B cell (primary cell): ENCODE results near the gene CYTH4. TPM values are rescaled to one million over a fixed set of nuclear protein-coding genes. Genes with fewer than 3 reads are reported as not detected.

Source experiments
- ATAC-seq: fragments of 200-7000 bp; cut with Tn5 transposase; one replicate; pipeline ENCODE4 v1.10.0; 2021; ENCODE audit warnings: low read depth, mild to moderate bottlenecking, moderate number of reproducible peaks, moderate library complexity
- CTCF ChIA-PET: fragments of 350-600 bp; sonication (Branson Sonifier 250); formaldehyde crosslinking; loops from one replicate; lab custom pipeline; 2021; ENCODE audit warnings: antibody characterized with exemption, inconsistent platforms; lab: Charles Lee
- POLR2A ChIA-PET: fragments of 350-600 bp; sonication (Branson Sonifier 250); formaldehyde crosslinking; loops from one replicate; lab custom pipeline; 2021; ENCODE audit warnings: antibody characterized with exemption; lab: Charles Lee
- DNase-seq: peaks from one replicate; pipeline ENCODE4 v3.0.0; 2013
- H2AFZ ChIP-seq: 2 replicates; pipeline ENCODE4 v1.6.1; 2012; ENCODE audit warnings: mild to moderate bottlenecking, low read depth, low read length; ENCODE audit not compliant: insufficient read depth, poor library complexity, severe bottlenecking
- H3K27ac ChIP-seq, 2 donors: 1 replicate in 1 of 2; 2 replicates in 1 of 2; pipeline ENCODE4 v1.5.1; 2012 to 2013; ENCODE audit warnings: low read length in 2 of 2, mild to moderate bottlenecking in 2 of 2, moderate library complexity in 1 of 2
- H3K27me3 ChIP-seq, 4 experiments: fragments of 200-600 bp in 1 of 4; sonication (generic) in 1 of 4; replicated peaks in 1 of 4; 1 replicate in 2 of 4; 2 replicates in 2 of 4; pipeline versions ENCODE4 v1.6.1 to v1.7.0; 2013 to 2016; ENCODE audit warnings: low read length in 3 of 4, mild to moderate bottlenecking in 2 of 4, mixed read lengths in 1 of 4, moderate library complexity in 1 of 4; ENCODE audit not compliant: insufficient read depth in 4 of 4, control insufficient read depth in 3 of 4; ENCODE audit errors: control extremely low read depth in 1 of 4
- H3K36me3 ChIP-seq, 2 experiments: replicated peaks in 1 of 2; 1 replicate in 1 of 2; 2 replicates in 1 of 2; pipeline versions ENCODE4 v1.6.1 to v1.7.1; 2013; ENCODE audit warnings: low read length in 1 of 2; ENCODE audit not compliant: insufficient read depth in 2 of 2, control insufficient read depth in 1 of 2; ENCODE audit errors: control extremely low read depth in 1 of 2, extremely low read depth in 1 of 2
- H3K4me1 ChIP-seq, 2 donors: fragments of 200-600 bp in 1 of 2; sonication (generic) in 1 of 2; 1 replicate in 1 of 2; 2 replicates in 1 of 2; pipeline versions ENCODE4 v1.5.1 to v1.6.1; 2013 to 2017; ENCODE audit warnings: low read length in 2 of 2; ENCODE audit not compliant: control insufficient read depth in 2 of 2, insufficient read depth in 2 of 2
- H3K4me2 ChIP-seq: replicated peaks from 2 replicates; pipeline ENCODE3; 2012; ENCODE audit warnings: mild to moderate bottlenecking, low read depth, low read length; ENCODE audit not compliant: poor library complexity, severe bottlenecking
- H3K4me3 ChIP-seq, 5 experiments: fragments of 200-600 bp in 1 of 5; sonication (generic) in 1 of 5; 1 replicate in 3 of 5; 2 replicates in 2 of 5; pipeline versions ENCODE4 v1.5.1 to v1.7.0; 2011 to 2016; ENCODE audit warnings: low read length in 4 of 5, mild to moderate bottlenecking in 4 of 5, low read depth in 2 of 5, control low read depth in 1 of 5, moderate library complexity in 1 of 5; ENCODE audit not compliant: insufficient read depth in 1 of 5; ENCODE audit errors: control extremely low read depth in 1 of 5, extremely low read depth in 1 of 5
- H3K79me2 ChIP-seq: fragments of 200-600 bp; sonication (generic); one replicate; pipeline ENCODE4 v1.6.0; 2016; ENCODE audit warnings: low read length; ENCODE audit not compliant: control insufficient read depth, insufficient read depth
- H3K9ac ChIP-seq: fragments of 200-600 bp; sonication (generic); 2 replicates; pipeline ENCODE4 v1.6.1; 2017; ENCODE audit warnings: mild to moderate bottlenecking, low read length, moderate library complexity
- H3K9me3 ChIP-seq, 3 donors: one replicate each; pipeline versions ENCODE4 v1.6.1 to v1.7.1; 2013; ENCODE audit warnings: low read length in 2 of 3; ENCODE audit not compliant: control insufficient read depth in 2 of 3, insufficient read depth in 1 of 3; ENCODE audit errors: control extremely low read depth in 1 of 3
- H4K20me1 ChIP-seq: 2 replicates; pipeline ENCODE4 v1.6.0; 2012; ENCODE audit warnings: mild to moderate bottlenecking, low read length; ENCODE audit not compliant: insufficient read depth, control insufficient read depth, poor library complexity, severe bottlenecking
- H3K27ac Mint-ChIP-seq: one replicate; pipeline ENCODE4 v1.8.0; 2021; ENCODE audit warnings: mixed read lengths
- H3K27me3 Mint-ChIP-seq: one replicate; pipeline ENCODE4 v1.8.0; 2021; ENCODE audit warnings: mixed read lengths
- H3K4me1 Mint-ChIP-seq: one replicate; pipeline ENCODE4 v1.8.0; 2021; ENCODE audit warnings: mixed read lengths
- H3K4me3 Mint-ChIP-seq: one replicate; pipeline ENCODE4 v1.8.0; 2021; ENCODE audit warnings: mixed read lengths
- H3K9me3 Mint-ChIP-seq: one replicate; pipeline ENCODE4 v1.8.0; 2022; ENCODE audit warnings: mixed read lengths; ENCODE audit not compliant: insufficient read depth
- EZH2 ChIP-seq: IDR thresholded peaks from 2 replicates; pipeline ENCODE4 v1.6.1; 2012; ENCODE audit warnings: borderline replicate concordance, low read depth, mild to moderate bottlenecking, moderate library complexity, low read length; ENCODE audit not compliant: insufficient read depth, poor library complexity, severe bottlenecking
- WGBS: methylation state at CpG from one replicate; pipeline ENCODE4 v1.1.5; 2013; ENCODE audit warnings: missing lambda C conversion rate; ENCODE audit not compliant: insufficient coverage; 5-methylcytosine and 5-hydroxymethylcytosine counted together
- intact Hi-C: fragments of 100-400 bp; cut with micrococcal nuclease; formaldehyde crosslinking; loops from one replicate; pipeline ENCODE4 v1.10.0; 2022
- polyA plus RNA-seq: library from polyadenylated mRNA; depleted of rRNA; stranded (reverse); fragments of >200 nt; gene quantifications from 2 replicates; pipeline ENCODE4 v1.2.3, GENCODE V29; 2012
- total RNA-seq, 2 donors: library from RNA; stranded (reverse); fragments of 120-200 nt in 1 of 2; gene quantifications; 1 replicate in 1 of 2; 2 replicates in 1 of 2; pipeline versions ENCODE4 v1.2.3 to v1.2.4, GENCODE V29; 2013 to 2022
- TF ChIP-seq, protein P1 (sequence below): fragments of 200-600 bp; IDR thresholded peaks from one replicate; pipeline ENCODE4 v1.8.0; 2022; ENCODE audit warnings: antibody characterized with exemption, mild to moderate bottlenecking

CYTH4 gene
- total and polyA plus RNA-seq, 2 donors (not counting 1 experiment from before 2014, with no cell fraction given) = 98.0 to 154 TPM

DNA sequence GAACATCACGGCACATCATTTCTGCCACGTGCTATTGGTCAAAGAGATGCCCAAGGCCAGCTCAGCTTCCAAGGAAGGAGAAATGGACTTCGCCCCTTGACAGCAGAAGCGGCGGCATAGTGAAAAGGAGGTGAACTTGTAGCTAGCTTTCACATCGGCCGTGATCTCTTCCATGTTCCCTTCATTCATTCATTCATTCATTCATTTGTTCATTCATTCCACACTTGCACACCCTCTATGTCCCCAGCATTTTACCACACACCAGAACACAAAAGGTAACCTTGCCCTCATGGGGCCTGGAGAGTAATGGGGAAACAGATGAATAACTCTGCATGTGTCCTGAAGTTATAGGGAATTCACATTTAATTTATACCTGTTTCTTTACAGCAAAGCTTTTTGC, 1.1 kb upstream of the CYTH4 start:
- peaks cover 0 to 2% (median 0%) of the 10 kb centered on the region in 3 donors for H3K9me3 ChIP-seq
- peaks cover 0 to 6% of the 10 kb centered on the region in 2 experiments for H3K36me3 ChIP-seq
- intact Hi-C loops = no loop called here
- no peaks in the 10 kb centered on the region for H3K27me3 Mint-ChIP-seq
- no peak overlapping the region for H3K4me3 ChIP-seq
- peaks cover 75% of the 10 kb centered on the region for H3K4me1 Mint-ChIP-seq
- ChIA-PET POLR2A (interaction anchor here (1.4 to 1.6 kb wide), 2 partner anchors 33 to 39 kb away, joined by 3 to 6 read pairs; no protein-coding TSS in a partner anchor), CTCF (interaction anchor here (0.8 to 11.9 kb wide), 9 partner anchors 12 to 286 kb away, joined by 3 to 126 read pairs (median 4); no protein-coding TSS in a partner anchor)
- no peak overlapping the region for H2AFZ ChIP-seq
- H3K9me3 Mint-ChIP-seq = no peaks in the 10 kb centered on the region
- H3K4me1 ChIP-seq = peaks cover 40 to 80% of the 10 kb centered on the region in 2 donors
- H3K9ac ChIP-seq = no peak overlapping the region
- DNase-seq (no peak), ATAC-seq (no peak)
- peaks cover 11% of the 10 kb centered on the region for H4K20me1 ChIP-seq
- H3K27me3 ChIP-seq = no peaks in the 10 kb centered on the region
- peak overlapping the region in 1 of 2 donors; percentile 83 for H3K27ac ChIP-seq
- peak overlapping the region; percentile 97 for H3K27ac Mint-ChIP-seq
- TF ChIP-seq, protein P1, sequence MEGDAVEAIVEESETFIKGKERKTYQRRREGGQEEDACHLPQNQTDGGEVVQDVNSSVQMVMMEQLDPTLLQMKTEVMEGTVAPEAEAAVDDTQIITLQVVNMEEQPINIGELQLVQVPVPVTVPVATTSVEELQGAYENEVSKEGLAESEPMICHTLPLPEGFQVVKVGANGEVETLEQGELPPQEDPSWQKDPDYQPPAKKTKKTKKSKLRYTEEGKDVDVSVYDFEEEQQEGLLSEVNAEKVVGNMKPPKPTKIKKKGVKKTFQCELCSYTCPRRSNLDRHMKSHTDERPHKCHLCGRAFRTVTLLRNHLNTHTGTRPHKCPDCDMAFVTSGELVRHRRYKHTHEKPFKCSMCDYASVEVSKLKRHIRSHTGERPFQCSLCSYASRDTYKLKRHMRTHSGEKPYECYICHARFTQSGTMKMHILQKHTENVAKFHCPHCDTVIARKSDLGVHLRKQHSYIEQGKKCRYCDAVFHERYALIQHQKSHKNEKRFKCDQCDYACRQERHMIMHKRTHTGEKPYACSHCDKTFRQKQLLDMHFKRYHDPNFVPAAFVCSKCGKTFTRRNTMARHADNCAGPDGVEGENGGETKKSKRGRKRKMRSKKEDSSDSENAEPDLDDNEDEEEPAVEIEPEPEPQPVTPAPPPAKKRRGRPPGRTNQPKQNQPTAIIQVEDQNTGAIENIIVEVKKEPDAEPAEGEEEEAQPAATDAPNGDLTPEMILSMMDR = no peak
- no peak for TF ChIP-seq EZH2
- peak overlapping the region; percentile 95 for H3K4me2 ChIP-seq
- H3K79me2 ChIP-seq = peaks cover 51% of the 10 kb centered on the region
- WGBS = 96% methylated on average over 2 of the region's 7 CpGs
- no peak overlapping the region for H3K4me3 Mint-ChIP-seq
